Measurements from ENCODE around the gene DNAJC6.
"Not testable (repeated sequence)": the region's sequence is repeated elsewhere in the genome, so short reads cannot be mapped to it uniquely, and the experiment has no call there.

DNAJC6 gene

GRCh38 chr1:65435987-65436386, 126.6 kb downstream of the DNAJC6 start:
- DNase-seq = no peak

- no peak for DNase-seq
Measured at GRCh38 chr1:65437616-65438015, 128.3 kb downstream of the DNAJC6 start.

GRCh38 chr1:65440322-65440900, 131.1 kb downstream of the DNAJC6 start:
- no peak for DNase-seq

GRCh38 chr1:65440915-65441314, 131.6 kb downstream of the DNAJC6 start:
- no peak for DNase-seq

GRCh38 chr1:65441464-65441863, 132.1 kb downstream of the DNAJC6 start:
- DNase-seq = no peak

- no peak for DNase-seq
Measured at GRCh38 chr1:65442442-65442841, 133.1 kb downstream of the DNAJC6 start.

- DNase-seq = no peak
Measured at GRCh38 chr1:65443647-65444046, 134.3 kb downstream of the DNAJC6 start.

GRCh38 chr1:65444128-65444640, 134.8 kb downstream of the DNAJC6 start:
- DNase-seq = no peak

GRCh38 chr1:65445837-65446236, 136.5 kb downstream of the DNAJC6 start:
- no peak for DNase-seq

GRCh38 chr1:65449214-65449823, 140.0 kb downstream of the DNAJC6 start:
- DNase-seq = no peak

GRCh38 chr1:65455678-65456077, 146.3 kb downstream of the DNAJC6 start:
- not testable (repeated sequence) for DNase-seq

- no peak for DNase-seq
Measured at GRCh38 chr1:65456481-65456880, 147.1 kb downstream of the DNAJC6 start.

- no peak for DNase-seq
Measured at GRCh38 chr1:65457868-65458267, 148.5 kb downstream of the DNAJC6 start.

GRCh38 chr1:65458730-65459396, 149.5 kb downstream of the DNAJC6 start:
- no peak for DNase-seq

GRCh38 chr1:65459397-65459768, 150.0 kb downstream of the DNAJC6 start:
- no peak for DNase-seq
